A549 (cell line): ENCODE measurements around the gene GRID1. TPM values are rescaled to one million over a fixed set of nuclear protein-coding genes. Genes with fewer than 3 reads are reported as not detected.

Experiments used
- ATAC-seq, 2 experiments: fragments of 200-7000 bp in 1 of 2; fragments of >200 bp in 1 of 2; cut with Nextera tagmentation in 1 of 2; cut with Tn5 transposase in 1 of 2; 3 replicates each; pipeline versions ENCODE4 v1.8.0 to v1.9.1; 2018 to 2020; ENCODE audit warnings: mild to moderate bottlenecking in 1 of 2, moderate library complexity in 1 of 2
- CTCF ChIA-PET: fragments of 300-600 bp; sonication (Branson Sonifier 250); formaldehyde crosslinking; extraction: SDS; loops from one replicate; lab custom pipeline; 2021; ENCODE audit warnings: antibody characterized with exemption, inconsistent platforms; lab: Yijun Ruan, JAX
- POLR2A ChIA-PET: fragments of 350-600 bp; formaldehyde crosslinking; extraction: SDS; loops from one replicate; lab custom pipeline; 2021; ENCODE audit warnings: antibody characterized with exemption, inconsistent platforms; lab: Yijun Ruan, JAX
- DNase-seq, 2 experiments: peaks; one replicate each; pipeline versions ENCODE4 v3.0.0 to v3.0.0-alpha.2; 2011 to 2016; ENCODE audit warnings: low read depth in 1 of 2, low spot score in 1 of 2
- FAIRE-seq: peaks from 2 replicates; lab custom pipeline; 2011; peaks lifted over from hg19 to GRCh38; lab: Jason Lieb, UNC
- H3K27ac ChIP-seq, 2 experiments: fragments of >200 bp; sonication (Bioruptor Twin); formaldehyde crosslinking; 3 replicates each; pipeline ENCODE4 v1.5.1; 2016 to 2017
- H3K4me1 ChIP-seq: fragments of >200 bp; sonication (Bioruptor Twin); formaldehyde crosslinking; 3 replicates; pipeline ENCODE4 v1.6.1; 2016
- H3K4me2 ChIP-seq: fragments of >200 bp; sonication (Bioruptor Twin); formaldehyde crosslinking; 3 replicates; pipeline ENCODE4 v1.6.1; 2016
- H3K4me3 ChIP-seq: fragments of >200 bp; sonication (Bioruptor Twin); formaldehyde crosslinking; 3 replicates; pipeline ENCODE4 v1.5.1; 2016
- H3K9me3 ChIP-seq: fragments of >200 bp; sonication (Bioruptor Twin); formaldehyde crosslinking; 3 replicates; pipeline ENCODE4 v1.6.1; 2016
- CEBPB ChIP-seq, 2 experiments: fragments of >200 bp in 1 of 2; sonication (Bioruptor Twin) in 1 of 2; formaldehyde crosslinking in 1 of 2; IDR thresholded peaks; 2 replicates each; pipeline ENCODE4 v1.6.1; 2012 to 2016
- FOSB ChIP-seq: fragments of 250-450 bp; sonication (Bioruptor Pico); IDR thresholded peaks from 2 replicates; pipeline ENCODE4 v1.5.0; 2020; ENCODE audit warnings: mild to moderate bottlenecking, moderate library complexity
- HMGXB4 ChIP-seq: fragments of 250-450 bp; sonication (Bioruptor Pico); IDR thresholded peaks from 2 replicates; pipeline ENCODE4 v1.5.0; 2021; ENCODE audit warnings: mild to moderate bottlenecking, moderate library complexity, borderline replicate concordance
- HOXB13 ChIP-seq: fragments of 250-450 bp; sonication (Bioruptor Pico); IDR thresholded peaks from 2 replicates; pipeline ENCODE4 v1.5.0; 2020; ENCODE audit warnings: low read depth, mild to moderate bottlenecking, moderate library complexity
- HOXB5 ChIP-seq: fragments of 250-450 bp; sonication (Bioruptor Pico); IDR thresholded peaks from 2 replicates; pipeline ENCODE4 v1.5.0; 2020; ENCODE audit warnings: mild to moderate bottlenecking, moderate library complexity
- JUN ChIP-seq, 2 experiments: fragments of >200 bp; sonication (Bioruptor Twin); formaldehyde crosslinking; IDR thresholded peaks; 2 replicates in 1 of 2; 3 replicates in 1 of 2; pipeline ENCODE4 v1.6.1; 2016 to 2017
- KDM5A ChIP-seq: fragments of 200-600 bp; sonication (generic); IDR thresholded peaks from 2 replicates; pipeline ENCODE4 v1.6.1; 2016; ENCODE audit warnings: antibody characterized with exemption, mild to moderate bottlenecking
- RNF2 ChIP-seq: fragments of 200-600 bp; sonication (generic); IDR thresholded peaks from 2 replicates; pipeline ENCODE4 v1.6.1; 2016; ENCODE audit warnings: low read depth, mild to moderate bottlenecking, antibody characterized with exemption, moderate library complexity, borderline replicate concordance
- ZFP36 ChIP-seq: fragments of 450-650 bp; IDR thresholded peaks from 2 replicates; pipeline ENCODE4 v1.6.1; 2014; ENCODE audit warnings: borderline replicate concordance; ENCODE audit not compliant: partially characterized antibody
- WGBS: methylation state at CpG from one replicate; pipeline ENCODE4 v1.1.6; 2017; ENCODE audit errors: missing lambda C conversion rate; 5-methylcytosine and 5-hydroxymethylcytosine counted together
- polyA plus RNA-seq, 4 experiments: library from polyadenylated mRNA; depleted of rRNA in 3 of 4; stranded (reverse); fragments of >200 nt; fragmentation: RNase III in 1 of 4; extraction: RNeasy Plus Mini Kit Qiagen cat#74134 plus additional on column Dnase treatment in 1 of 4; gene quantifications; 2 replicates in 3 of 4; 3 replicates in 1 of 4; pipeline ENCODE4 v1.2.3, GENCODE V29; 2011 to 2017
- TF ChIP-seq, protein P1 (sequence below): IDR thresholded peaks from 2 replicates; pipeline ENCODE4 v1.6.1; 2012; ENCODE audit warnings: low read depth, borderline replicate concordance
- TF ChIP-seq, protein P2 (sequence below): fragments of >200 bp; sonication (Bioruptor Twin); formaldehyde crosslinking; IDR thresholded peaks from 3 replicates; pipeline ENCODE4 v1.6.1; 2016
- TF ChIP-seq, protein P3 (sequence below): fragments of 200-600 bp; sonication (generic); IDR thresholded peaks from 2 replicates; pipeline ENCODE4 v1.6.1; 2016; ENCODE audit warnings: antibody characterized with exemption, mild to moderate bottlenecking, moderate library complexity

The GRID1 gene
- polyA plus RNA-seq, 2 of the 4 experiments (the other 2 are of a cell fraction) = 0.14 to 0.30 TPM

- DNase-seq = no peak
- H3K4me3 ChIP-seq = peak overlapping the region; percentile 60
- POLR2A ChIA-PET = interaction anchor here (0.6 to 1.7 kb wide), 2 partner anchors 33 to 1582 kb away, joined by 3 to 5 read pairs; no protein-coding TSS in a partner anchor
- no peaks in the 10 kb centered on the region for H3K9me3 ChIP-seq
- H3K4me1 ChIP-seq = peaks cover 8% of the 10 kb centered on the region
- 1% methylated on average over 10 of the region's 38 CpGs for WGBS
- peak overlapping the region; percentile 99 for H3K4me2 ChIP-seq
- peak overlapping the region; percentile 34 to 75; a peak in 5 of 6 replicates for H3K27ac ChIP-seq
- ATAC-seq = 0 out of 6 replicates have a peak, but pooled peaks of 1 of the 2 experiments have one; percentile 1
- TF ChIP-seq ZFP36 (no peak), FOSB (CRISPR knock-in tag) (no peak)
- TF ChIP-seq, protein P1, sequence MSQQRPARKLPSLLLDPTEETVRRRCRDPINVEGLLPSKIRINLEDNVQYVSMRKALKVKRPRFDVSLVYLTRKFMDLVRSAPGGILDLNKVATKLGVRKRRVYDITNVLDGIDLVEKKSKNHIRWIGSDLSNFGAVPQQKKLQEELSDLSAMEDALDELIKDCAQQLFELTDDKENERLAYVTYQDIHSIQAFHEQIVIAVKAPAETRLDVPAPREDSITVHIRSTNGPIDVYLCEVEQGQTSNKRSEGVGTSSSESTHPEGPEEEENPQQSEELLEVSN = peak; percentile 49; the same call in 1 of the 2 replicates
- CTCF ChIA-PET = interaction anchor here (3.9 kb wide), 1 partner anchor 11 kb away, joined by 24 read pairs; no protein-coding TSS in a partner anchor
- no peak for FAIRE-seq
These were observed 232 bp upstream of the GRID1 start for GRCh38 chr10:86366902-86367151.

DNA sequence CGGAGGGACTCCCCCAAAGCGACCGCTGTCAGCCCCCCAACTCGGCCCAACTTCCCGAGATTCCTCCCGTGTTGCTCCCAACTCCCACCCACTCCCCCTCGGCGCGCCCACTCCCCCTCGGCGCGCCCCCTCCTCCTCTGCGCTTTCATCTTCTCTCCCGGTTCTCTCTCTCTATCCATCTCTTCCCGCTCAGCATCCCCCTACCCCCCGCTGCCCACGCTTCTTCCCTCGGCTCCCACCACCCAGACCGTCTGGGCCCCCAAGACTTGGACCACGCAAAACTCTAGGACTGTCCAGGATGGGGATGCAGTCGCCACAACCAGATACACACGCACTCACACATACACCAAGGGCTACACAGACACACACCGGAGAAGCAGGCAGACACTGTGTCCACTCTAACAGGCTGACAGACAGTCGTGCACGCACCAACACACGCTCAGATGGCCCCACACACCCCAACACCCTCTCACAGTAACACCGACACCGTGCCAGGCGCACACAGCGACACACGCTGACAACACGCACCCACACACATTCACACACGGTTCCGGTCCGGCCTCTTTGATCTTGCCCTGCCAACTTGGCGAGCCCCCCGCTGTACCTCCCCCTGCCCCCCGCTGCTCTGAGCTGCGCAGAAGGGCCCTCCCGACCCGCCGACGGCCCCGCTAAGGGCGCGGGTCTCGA lies 1.1 kb downstream of the GRID1 start:
- ChIA-PET POLR2A (interaction anchor here (0.6 kb wide), 1 partner anchor 174 kb away, joined by 4 read pairs; no protein-coding TSS in a partner anchor), CTCF (interaction anchor here (0.9 to 6.7 kb wide), 6 partner anchors 11 to 1752 kb away, joined by 3 to 53 read pairs (median 4); no protein-coding TSS in a partner anchor)
- TF ChIP-seq RNF2 = no peak
- no peak for TF ChIP-seq KDM5A
- no peak for TF ChIP-seq ZFP36
- TF ChIP-seq HOXB13 (CRISPR knock-in tag) = no peak
- no peak for TF ChIP-seq HOXB5 (CRISPR knock-in tag)
- TF ChIP-seq HMGXB4 (CRISPR knock-in tag) = no peak
- TF ChIP-seq, protein P2, sequence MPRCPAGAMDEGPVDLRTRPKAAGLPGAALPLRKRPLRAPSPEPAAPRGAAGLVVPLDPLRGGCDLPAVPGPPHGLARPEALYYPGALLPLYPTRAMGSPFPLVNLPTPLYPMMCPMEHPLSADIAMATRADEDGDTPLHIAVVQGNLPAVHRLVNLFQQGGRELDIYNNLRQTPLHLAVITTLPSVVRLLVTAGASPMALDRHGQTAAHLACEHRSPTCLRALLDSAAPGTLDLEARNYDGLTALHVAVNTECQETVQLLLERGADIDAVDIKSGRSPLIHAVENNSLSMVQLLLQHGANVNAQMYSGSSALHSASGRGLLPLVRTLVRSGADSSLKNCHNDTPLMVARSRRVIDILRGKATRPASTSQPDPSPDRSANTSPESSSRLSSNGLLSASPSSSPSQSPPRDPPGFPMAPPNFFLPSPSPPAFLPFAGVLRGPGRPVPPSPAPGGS = no peak
- no peak for DNase-seq
- FAIRE-seq = no peak
- Histone ChIP-seq H3K4me3 (peak overlapping the region; percentile 60), H3K4me1 (peaks cover 12% of the 10 kb centered on the region), H3K9me3 (no peaks in the 10 kb centered on the region), H3K27ac (peak overlapping the region in 1 of 2 experiments; percentile 75; a peak in 3 of 6 replicates), H3K4me2 (peak overlapping the region; percentile 99)
- peak; percentile 44 to 59; a peak in 5 of 6 replicates for ATAC-seq
- WGBS = 3% methylated on average over 32 of the region's 47 CpGs

DNA sequence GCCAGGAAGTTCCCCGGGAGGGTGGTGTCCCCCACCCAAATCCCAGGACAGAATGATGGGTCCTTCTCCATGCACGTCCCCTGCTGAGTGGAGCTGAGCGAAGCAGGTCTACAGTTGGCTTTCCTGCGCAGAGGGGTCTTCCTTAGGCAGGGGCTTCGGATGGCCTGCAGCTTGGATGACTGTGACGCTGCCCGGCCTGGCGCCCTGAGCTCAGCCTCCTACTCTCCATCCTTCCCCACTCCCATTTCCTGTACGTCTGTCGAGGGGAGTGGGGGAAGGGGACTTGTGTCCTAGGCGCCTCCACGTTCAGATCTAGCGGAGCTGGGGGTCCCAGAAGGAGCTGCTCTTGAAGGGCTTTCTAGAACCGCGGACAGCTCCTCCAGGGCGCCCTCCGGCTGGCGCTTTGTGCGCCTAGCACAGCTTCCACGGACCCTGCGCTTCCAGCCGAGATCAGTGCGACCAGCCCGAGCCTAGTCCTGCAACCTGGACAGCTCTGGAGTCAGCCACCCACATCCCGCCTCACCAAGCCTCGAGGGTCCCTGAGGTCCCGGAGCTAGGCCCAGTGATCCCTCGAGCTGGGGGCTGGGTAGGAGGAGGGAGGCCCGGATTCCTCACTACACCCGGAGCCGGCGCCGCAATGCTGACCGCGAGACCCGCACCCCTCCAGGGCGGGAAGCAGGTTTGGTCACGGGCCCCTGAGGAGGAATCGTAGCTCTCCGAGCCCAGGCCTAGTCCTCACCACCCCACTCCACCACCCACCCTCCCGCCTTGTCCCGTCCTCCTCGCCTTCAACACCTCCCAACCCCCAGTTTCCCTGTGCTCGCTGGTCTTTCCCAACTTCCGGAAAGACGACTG lies 1.9 kb downstream of the GRID1 start:
- H3K4me2 ChIP-seq = peak overlapping the region; percentile 99
- peak overlapping the region; percentile 60 for H3K4me3 ChIP-seq
- 0 out of 6 replicates have a peak overlapping the region, but pooled peaks of 1 of the 2 experiments have one; percentile 26 for H3K27ac ChIP-seq
- DNase-seq (no peak), ATAC-seq (peak; percentile 33 to 56; a peak in 5 of 6 replicates), FAIRE-seq (no peak)
- TF ChIP-seq, protein P2 = no peak
- TF ChIP-seq, protein P3, sequence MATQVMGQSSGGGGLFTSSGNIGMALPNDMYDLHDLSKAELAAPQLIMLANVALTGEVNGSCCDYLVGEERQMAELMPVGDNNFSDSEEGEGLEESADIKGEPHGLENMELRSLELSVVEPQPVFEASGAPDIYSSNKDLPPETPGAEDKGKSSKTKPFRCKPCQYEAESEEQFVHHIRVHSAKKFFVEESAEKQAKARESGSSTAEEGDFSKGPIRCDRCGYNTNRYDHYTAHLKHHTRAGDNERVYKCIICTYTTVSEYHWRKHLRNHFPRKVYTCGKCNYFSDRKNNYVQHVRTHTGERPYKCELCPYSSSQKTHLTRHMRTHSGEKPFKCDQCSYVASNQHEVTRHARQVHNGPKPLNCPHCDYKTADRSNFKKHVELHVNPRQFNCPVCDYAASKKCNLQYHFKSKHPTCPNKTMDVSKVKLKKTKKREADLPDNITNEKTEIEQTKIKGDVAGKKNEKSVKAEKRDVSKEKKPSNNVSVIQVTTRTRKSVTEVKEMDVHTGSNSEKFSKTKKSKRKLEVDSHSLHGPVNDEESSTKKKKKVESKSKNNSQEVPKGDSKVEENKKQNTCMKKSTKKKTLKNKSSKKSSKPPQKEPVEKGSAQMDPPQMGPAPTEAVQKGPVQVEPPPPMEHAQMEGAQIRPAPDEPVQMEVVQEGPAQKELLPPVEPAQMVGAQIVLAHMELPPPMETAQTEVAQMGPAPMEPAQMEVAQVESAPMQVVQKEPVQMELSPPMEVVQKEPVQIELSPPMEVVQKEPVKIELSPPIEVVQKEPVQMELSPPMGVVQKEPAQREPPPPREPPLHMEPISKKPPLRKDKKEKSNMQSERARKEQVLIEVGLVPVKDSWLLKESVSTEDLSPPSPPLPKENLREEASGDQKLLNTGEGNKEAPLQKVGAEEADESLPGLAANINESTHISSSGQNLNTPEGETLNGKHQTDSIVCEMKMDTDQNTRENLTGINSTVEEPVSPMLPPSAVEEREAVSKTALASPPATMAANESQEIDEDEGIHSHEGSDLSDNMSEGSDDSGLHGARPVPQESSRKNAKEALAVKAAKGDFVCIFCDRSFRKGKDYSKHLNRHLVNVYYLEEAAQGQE = peak; percentile 69; the same call in 1 of the 2 replicates
- TF ChIP-seq JUN (IDR thresholded peaks at IDR 0.05) (no peak), HOXB5 (CRISPR knock-in tag) (no peak), CEBPB (IDR thresholded peaks at IDR 0.05) (no peak)
- 27% methylated on average over 26 of the region's 46 CpGs for WGBS
- H3K4me1 ChIP-seq = peaks cover 12% of the 10 kb centered on the region
- no peaks in the 10 kb centered on the region for H3K9me3 ChIP-seq
- POLR2A ChIA-PET = no interaction called here
- CTCF ChIA-PET = interaction anchor here (0.6 to 6.7 kb wide), 13 partner anchors 8 to 1870 kb away, joined by 3 to 53 read pairs (median 3); no protein-coding TSS in a partner anchor
